ENCODE results near the gene BAZ1A. TPM values are rescaled to one million over a fixed set of nuclear protein-coding genes. Genes with fewer than 3 reads are reported as not detected.

Gene BAZ1A
- total RNA-seq, 1 experiment from 2014 or later: 17.8 TPM

DNA sequence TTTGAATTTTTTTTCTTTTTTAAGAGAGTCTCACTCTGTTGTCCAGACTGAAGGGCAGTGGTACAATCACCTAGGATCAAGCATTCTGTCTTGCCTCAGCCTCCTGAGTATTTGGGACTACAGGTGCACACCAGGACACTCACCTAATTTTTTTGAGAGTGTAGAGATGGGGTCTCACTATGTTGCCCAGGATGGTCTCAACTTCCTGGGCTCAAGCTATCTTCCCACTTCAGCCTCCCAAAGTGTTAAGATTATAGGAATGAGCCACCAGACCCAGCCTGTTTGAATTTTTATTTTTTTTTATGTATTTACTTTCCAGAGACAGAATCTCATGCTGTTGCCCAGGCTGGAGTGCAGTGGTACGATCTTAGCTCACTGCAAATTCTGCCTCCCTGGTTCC lies 11.3 kb downstream of the BAZ1A start:
- Histone ChIP-seq H2BK120ac (ENCODE audit: low read depth, low read length, poor library complexity, severe bottlenecking) (no peak overlapping the region), H3T11ph (ENCODE audit: low read length) (no peak overlapping the region), H3K4me1 (ENCODE audit: insufficient read depth, low read length) (no peaks in the 10 kb centered on the region), H3K56ac (ENCODE audit: insufficient read length, low read depth, low read length) (no peak overlapping the region), H3K27me3 (ENCODE audit: insufficient read depth, low read length) (no peaks in the 10 kb centered on the region), H2BK20ac (ENCODE audit: low read depth, low read length, poor library complexity, severe bottlenecking) (no peak overlapping the region), H3K79me2 (ENCODE audit: insufficient read depth, low read length) (peaks cover 5% of the 10 kb centered on the region; the same call in 1 of the 2 replicates), H3K4me2 (ENCODE audit: insufficient read depth, insufficient read length, low read length) (no peak overlapping the region), H3K23me2 (ENCODE audit: insufficient read length, low read depth, low read length, poor library complexity, severe bottlenecking) (no peaks in the 10 kb centered on the region), H2AK5ac (ENCODE audit: insufficient read length, low read length) (no peak overlapping the region), H3K27ac (ENCODE audit: insufficient read length, low read depth, low read length) (no peak overlapping the region), H3K23ac (ENCODE audit: insufficient read length, low read depth, low read length) (no peak overlapping the region), H2AFZ (ENCODE audit: low read length) (no peak overlapping the region), H2BK12ac (ENCODE audit: insufficient read length, low read depth, low read length) (no peak overlapping the region), H3K18ac (ENCODE audit: insufficient read length, low read depth, low read length) (no peak overlapping the region), H3K14ac (ENCODE audit: insufficient read depth, low read length) (no peak overlapping the region), H3K9ac (ENCODE audit: extremely low read depth, insufficient read length, low read length) (no peak overlapping the region), H4K5ac (ENCODE audit: insufficient read length, low read depth, low read length) (no peak overlapping the region), H4K20me1 (ENCODE audit: control insufficient read depth, insufficient read depth, insufficient read length) (no peaks in the 10 kb centered on the region), H4K91ac (ENCODE audit: insufficient read length, low read depth, low read length) (no peak overlapping the region), H3K79me1 (ENCODE audit: insufficient read depth, low read depth, low read length, poor library complexity, severe bottlenecking) (peaks cover 2% of the 10 kb centered on the region), H3K9me3 (ENCODE audit: control insufficient read depth, low read depth, low read length) (no peaks in the 10 kb centered on the region), H3K4ac (ENCODE audit: low read depth, low read length) (no peak overlapping the region), H4K8ac (replicated peaks; ENCODE audit: insufficient read length, low read depth, low read length) (no peak overlapping the region), H2BK15ac (ENCODE audit: low read depth, low read length) (no peak overlapping the region), H2BK5ac (ENCODE audit: insufficient read length, low read length) (no peak overlapping the region)
- no peak for DNase-seq
- Mint-ChIP-seq H3K9me3 (no peaks in the 10 kb centered on the region; a peak in 1 of 5 replicates), H3K27me3 (ENCODE audit: low read depth) (no peaks in the 10 kb centered on the region), H3K27ac (no peak overlapping the region), H3K4me3 (no peak overlapping the region), H3K36me3 (ENCODE audit: insufficient read depth in 1 of 3, low read depth in 3 of 3) (peaks cover 5 to 13% (median 7%) of the 10 kb centered on the region in 3 experiments; a peak in 5 of 7 replicates), H3K4me1 (no peaks in the 10 kb centered on the region)
- no CpG with 5 or more reads among the region's 1 CpG for WGBS (ENCODE audit: extremely low coverage, insufficient read length, low lambda C conversion rate)
- no peak for TF ChIP-seq CTCF (conservative IDR thresholded peaks at IDR 0.05)
